ENCODE data around the gene CITED1. TPM values are rescaled to one million over a fixed set of nuclear protein-coding genes. Genes with fewer than 3 reads are reported as not detected.

Gene CITED1
- total and polyA plus RNA-seq, 4 donors: 0.34 to 1.8 (median 0.47) TPM; not detected in 1

- no peak for ATAC-seq (ENCODE audit: insufficient read depth, low FRiP score)
Observed at GRCh38 chrX:72349190-72349589, 43.5 kb upstream of the CITED1 start.

GRCh38 chrX:72348247-72348979, 42.7 kb upstream of the CITED1 start:
- ATAC-seq (ENCODE audit: insufficient read depth, low FRiP score): no peak
- Histone ChIP-seq H3K27ac (ENCODE audit: low read depth in 1 of 2, low read length in 1 of 2) (no peak overlapping the region), H3K9me3 (ENCODE audit: control insufficient read depth in 4 of 4, insufficient read depth in 3 of 4, low read length in 3 of 4) (no peaks in the 10 kb centered on the region), H3K27me3 (ENCODE audit: control insufficient read depth in 3 of 3, insufficient read depth in 3 of 3, low read length in 2 of 3) (peaks cover 0 to 35% (median 20%) of the 10 kb centered on the region in 3 donors), H3K36me3 (ENCODE audit: control insufficient read depth in 4 of 4, insufficient read depth in 4 of 4, low read length in 4 of 4) (peaks cover 0 to 2% (median under 1%) of the 10 kb centered on the region in 4 donors), H3K4me3 (no peak overlapping the region), H3K4me1 (ENCODE audit: control insufficient read depth in 5 of 5, insufficient read depth in 5 of 5, low read length in 5 of 5) (no peaks in the 10 kb centered on the region), H3K9ac (ENCODE audit: insufficient read depth in 1 of 2, low read length in 2 of 2) (no peak overlapping the region)
- DNase-seq: no peak
- TF ChIP-seq, protein P1, sequence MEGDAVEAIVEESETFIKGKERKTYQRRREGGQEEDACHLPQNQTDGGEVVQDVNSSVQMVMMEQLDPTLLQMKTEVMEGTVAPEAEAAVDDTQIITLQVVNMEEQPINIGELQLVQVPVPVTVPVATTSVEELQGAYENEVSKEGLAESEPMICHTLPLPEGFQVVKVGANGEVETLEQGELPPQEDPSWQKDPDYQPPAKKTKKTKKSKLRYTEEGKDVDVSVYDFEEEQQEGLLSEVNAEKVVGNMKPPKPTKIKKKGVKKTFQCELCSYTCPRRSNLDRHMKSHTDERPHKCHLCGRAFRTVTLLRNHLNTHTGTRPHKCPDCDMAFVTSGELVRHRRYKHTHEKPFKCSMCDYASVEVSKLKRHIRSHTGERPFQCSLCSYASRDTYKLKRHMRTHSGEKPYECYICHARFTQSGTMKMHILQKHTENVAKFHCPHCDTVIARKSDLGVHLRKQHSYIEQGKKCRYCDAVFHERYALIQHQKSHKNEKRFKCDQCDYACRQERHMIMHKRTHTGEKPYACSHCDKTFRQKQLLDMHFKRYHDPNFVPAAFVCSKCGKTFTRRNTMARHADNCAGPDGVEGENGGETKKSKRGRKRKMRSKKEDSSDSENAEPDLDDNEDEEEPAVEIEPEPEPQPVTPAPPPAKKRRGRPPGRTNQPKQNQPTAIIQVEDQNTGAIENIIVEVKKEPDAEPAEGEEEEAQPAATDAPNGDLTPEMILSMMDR (IDR thresholded peaks at IDR 0.05; ENCODE audit: control extremely low read depth, extremely low read depth): no peak
- WGBS, 2 donors: 85 to 100% methylated on average over 4 to 5 of the region's 5 CpGs

More at GRCh38 chrX:72349190-72349589, 43.5 kb upstream of the CITED1 start:
- 73 to 98% methylated on average over 3 of the region's 3 CpGs for WGBS, 2 donors
- no peaks in the 10 kb centered on the region for H3K4me1 ChIP-seq (ENCODE audit: control insufficient read depth in 5 of 5, insufficient read depth in 5 of 5, low read length in 5 of 5)
- H3K27me3 ChIP-seq (ENCODE audit: control insufficient read depth in 3 of 3, insufficient read depth in 3 of 3, low read length in 2 of 3): peaks cover 0 to 41% (median 18%) of the 10 kb centered on the region in 3 donors
- no peak overlapping the region for H3K27ac ChIP-seq (ENCODE audit: low read depth in 1 of 2, low read length in 1 of 2)
- TF ChIP-seq, protein P1 (IDR thresholded peaks at IDR 0.05; ENCODE audit: control extremely low read depth, extremely low read depth): no peak
- H3K9ac ChIP-seq (ENCODE audit: insufficient read depth in 1 of 2, low read length in 2 of 2): no peak overlapping the region
- no peak overlapping the region for H3K4me3 ChIP-seq
- no peak for DNase-seq
- H3K9me3 ChIP-seq (ENCODE audit: control insufficient read depth in 4 of 4, insufficient read depth in 3 of 4, low read length in 3 of 4): peaks cover 0 to 2% (median 0%) of the 10 kb centered on the region in 4 donors
- H3K36me3 ChIP-seq (ENCODE audit: control insufficient read depth in 4 of 4, insufficient read depth in 4 of 4, low read length in 4 of 4): peaks cover 0 to 2% (median under 1%) of the 10 kb centered on the region in 4 donors

DNA sequence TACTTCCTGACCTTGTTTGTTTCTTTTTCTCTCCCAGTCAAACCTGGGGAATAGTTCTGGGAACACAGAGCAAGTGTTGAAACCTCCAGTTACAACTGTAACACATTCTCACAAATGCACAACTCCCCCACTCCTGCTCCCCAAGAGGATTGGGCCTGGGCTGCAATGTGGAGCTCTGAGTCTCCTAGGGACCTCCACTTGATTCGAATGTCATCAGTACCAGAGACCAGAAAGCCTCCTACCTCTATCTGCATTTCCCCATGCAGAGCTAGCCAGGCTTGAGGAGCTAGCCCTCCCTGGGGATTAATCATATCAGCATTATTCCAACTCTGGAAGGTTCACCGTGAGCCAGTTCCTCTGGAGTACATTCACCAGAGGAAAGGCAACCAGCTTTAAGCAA, 41.7 kb upstream of the CITED1 start:
- Histone ChIP-seq H3K27ac (ENCODE audit: low read depth in 1 of 2, low read length in 1 of 2) (no peak overlapping the region), H3K27me3 (ENCODE audit: control insufficient read depth in 3 of 3, insufficient read depth in 3 of 3, low read length in 2 of 3) (peaks cover 0 to 27% (median 20%) of the 10 kb centered on the region in 3 donors), H3K36me3 (ENCODE audit: control insufficient read depth in 4 of 4, insufficient read depth in 4 of 4, low read length in 4 of 4) (peaks cover 0 to 2% (median under 1%) of the 10 kb centered on the region in 4 donors), H3K4me3 (no peak overlapping the region), H3K9me3 (ENCODE audit: control insufficient read depth in 4 of 4, insufficient read depth in 3 of 4, low read length in 3 of 4) (no peaks in the 10 kb centered on the region), H3K4me1 (ENCODE audit: control insufficient read depth in 5 of 5, insufficient read depth in 5 of 5, low read length in 5 of 5) (no peaks in the 10 kb centered on the region), H3K9ac (ENCODE audit: insufficient read depth in 1 of 2, low read length in 2 of 2) (no peak overlapping the region)
- DNase-seq: no peak
- ATAC-seq (ENCODE audit: insufficient read depth, low FRiP score): no peak
- TF ChIP-seq, protein P1 (IDR thresholded peaks at IDR 0.05; ENCODE audit: control extremely low read depth, extremely low read depth): no peak
- WGBS, 2 donors: 59 to 94% methylated on average over 2 of the region's 2 CpGs
